Heart left ventricle (tissue), 16 donors: ENCODE results near the gene TMEM92. TPM values are rescaled to one million over a fixed set of nuclear protein-coding genes. Genes with fewer than 3 reads are reported as not detected.

Experiments
- ATAC-seq, 4 donors: fragments of 200-7000 bp; cut with Tn5 transposase; one replicate each; pipeline ENCODE4 v1.9.1; 2020 to 2022; ENCODE audit warnings: moderate library complexity in 4 of 4, mild to moderate bottlenecking in 3 of 4, moderate number of reproducible peaks in 1 of 4
- DNase-seq, 5 donors: peaks; one replicate each; pipeline ENCODE4 v3.0.0-alpha.2; 2020
- H3K27ac ChIP-seq, 12 donors: fragments of 200-600 bp; sonication (generic) in 4 of 12; one replicate each; pipeline versions ENCODE4 v1.5.0 to v1.8.0; 2016 to 2022; ENCODE audit warnings: mild to moderate bottlenecking in 2 of 12
- H3K27me3 ChIP-seq, 9 donors: fragments of 200-600 bp; sonication (generic) in 2 of 9; one replicate each; pipeline versions ENCODE4 v1.5.1 to v1.8.0; 2016 to 2022; ENCODE audit warnings: mild to moderate bottlenecking in 3 of 9
- H3K36me3 ChIP-seq, 9 donors: fragments of 200-600 bp; sonication (generic) in 2 of 9; one replicate each; pipeline versions ENCODE4 v1.5.0 to v1.8.0; 2018 to 2022; ENCODE audit warnings: mild to moderate bottlenecking in 2 of 9
- H3K4me1 ChIP-seq, 12 donors: fragments of 200-600 bp; sonication (generic) in 4 of 12; one replicate each; pipeline versions ENCODE4 v1.5.0 to v1.8.0; 2016 to 2022; ENCODE audit warnings: mild to moderate bottlenecking in 3 of 12
- H3K4me3 ChIP-seq, 12 donors: fragments of 200-600 bp; sonication (generic) in 4 of 12; one replicate each; pipeline versions ENCODE4 v1.5.0 to v1.8.0; 2017 to 2022; ENCODE audit warnings: mild to moderate bottlenecking in 9 of 12, moderate library complexity in 4 of 12
- H3K9me3 ChIP-seq, 12 donors: fragments of 200-600 bp; sonication (generic) in 4 of 12; one replicate each; pipeline versions ENCODE4 v1.5.0 to v1.8.0; 2016 to 2022; ENCODE audit warnings: mild to moderate bottlenecking in 1 of 12
- CTCF ChIP-seq, 12 donors: fragments of 200-600 bp; sonication (generic) in 4 of 12; IDR thresholded peaks; one replicate each; pipeline versions ENCODE4 v1.5.0 to v1.8.0; 2018 to 2022; ENCODE audit warnings: antibody characterized with exemption in 12 of 12, mild to moderate bottlenecking in 5 of 12
- POLR2A ChIP-seq, 2 donors: fragments of 450-650 bp; IDR thresholded peaks; one replicate each; pipeline ENCODE4 v1.6.1; 2017; ENCODE audit warnings: antibody characterized with exemption in 2 of 2, mild to moderate bottlenecking in 2 of 2, moderate library complexity in 2 of 2
- WGBS, 4 donors: extraction: QIAGEN DNeasy Blood & Tissue Kit in 2 of 4; methylation state at CpG; one replicate each; pipeline versions ENCODE4 v1.1.5 to v1.1.7; 2013 to 2018; 5-methylcytosine and 5-hydroxymethylcytosine counted together
- intact Hi-C, 10 donors: fragments of 100-400 bp; cut with DNase I; formaldehyde crosslinking; loops; one replicate each; pipeline versions ENCODE4 v1.11.1 to v1.14.2; 2022
- polyA plus RNA-seq, 2 donors: library from polyadenylated mRNA; stranded (reverse); fragments of 200-250 nt; gene quantifications; one replicate each; pipeline ENCODE4 v1.2.3, GENCODE V29; 2013
- total RNA-seq, 9 donors: library from RNA; depleted of rRNA in 2 of 9; stranded (reverse); fragments of >200 nt in 2 of 9; fragmentation: NEBNext Ultra II Directional in 3 of 9; extraction: Animal tissue kit (Norgen Biotek cat#: 25700) in 3 of 9; gene quantifications; one replicate each; pipeline versions ENCODE4 v1.1.0 to v1.2.4, GENCODE V29; 2016 to 2023
- donor health status: ischemic (EF 13 %, LVEDD 7.1; RV severe dilation, severe dysfunction).
- donor health status: healthy with polysubstance abuse.
- donor health status: DM: no; HTN: yes; CAD: no.
- donor health status: DM: no; HTN: no; CAD: no.
- donor health status: ischemic (EF 25% LVEDD 6.9; RV normal size, moderate dysfunction).
- donor health status: ischemic (EF 25% LVEDD 5.7; RV mildly dilated, moderate dysfunction).
- donor health status: healthy.
- donor health status: DM: yes; HTN: yes; CAD: no.
- donor health status: ischemic (EF 35%, LVEDD 5.7; RV mildly dilated, moderate dysfunction).
- donor health status: nonischemic (EF 11% LVEDD 7.7; RV severe dilation, severe dysfunction).
- donor health status: DM: yes; HTN: yes; CAD: no.
- donor health status: PGD.
- donor health status: ischemic (EF 29% LVEDD 5.4; RV normal size, mild dysfunction).
- donor health status: nonischemic (EF 23%, LVEDD 6.1; RV moderate dilation, normal function).

TMEM92 gene
- total and polyA plus RNA-seq, 11 donors, result 0.11 TPM; not detected in 10

- no peak overlapping the region for H3K27ac ChIP-seq
- no peak overlapping the region for H3K4me3 ChIP-seq
- DNase-seq, result no peak
- peak in 1 of 4 donors; percentile 33 for ATAC-seq
- peaks cover 0 to 4% (median 0%) of the 10 kb centered on the region in 12 donors for H3K4me1 ChIP-seq
- no peaks in the 10 kb centered on the region for H3K36me3 ChIP-seq
- TF ChIP-seq POLR2A (IDR thresholded peaks at IDR 0.05) (no peak), CTCF (IDR thresholded peaks at IDR 0.05) (no peak)
- H3K9me3 ChIP-seq, result no peaks in the 10 kb centered on the region
- WGBS, 4 donors, result 80 to 94% (median 85%) methylated on average over 3 of the region's 3 CpGs
- no peaks in the 10 kb centered on the region for H3K27me3 ChIP-seq
- intact Hi-C loops, result no loop called here
These were observed 55.5 kb downstream of the TMEM92 start for GRCh38 chr17:50329716-50330115.

GRCh38 chr17:50330151-50330775, 56.0 kb downstream of the TMEM92 start:
- H3K9me3 ChIP-seq, result no peaks in the 10 kb centered on the region
- no peaks in the 10 kb centered on the region for H3K36me3 ChIP-seq
- DNase-seq (no peak), ATAC-seq (no peak)
- H3K27ac ChIP-seq, result no peak overlapping the region
- TF ChIP-seq POLR2A (IDR thresholded peaks at IDR 0.05), result no peak
- TF ChIP-seq CTCF (IDR thresholded peaks at IDR 0.05), result no peak
- WGBS, 4 donors, result 80 to 84% (median 80%) methylated on average over 11 of the region's 11 CpGs
- no peaks in the 10 kb centered on the region for H3K27me3 ChIP-seq
- no peak overlapping the region for H3K4me3 ChIP-seq
- peaks cover 0 to 4% (median 0%) of the 10 kb centered on the region in 12 donors for H3K4me1 ChIP-seq
- intact Hi-C loops, result no loop called here

Other genes starting within 250 kb of the TMEM92 start
- gene ITGA3, start 218.4 kb upstream of the TMEM92 start, total RNA-seq, result 10 to 100 TPM; 18.4 to 71.2 (median 23.6) TPM
- 10 to 100 TPM; 16.8 to 72.9 TPM for gene ITGA3, start 218.4 kb upstream of the TMEM92 start, polyA plus RNA-seq
- 100 to 1,000 TPM; 142 to 490 (median 200) TPM for gene PDK2, start 179.1 kb upstream of the TMEM92 start, total RNA-seq
- gene PDK2, start 179.1 kb upstream of the TMEM92 start, polyA plus RNA-seq, result 100 to 1,000 TPM; 125 to 173 TPM
- gene SAMD14, start 144.3 kb upstream of the TMEM92 start, total RNA-seq, result 1 to 10 TPM in 7 of 9 donors, under 1 TPM in 2; 0.44 to 3.9 (median 1.2) TPM
- gene SAMD14, start 144.3 kb upstream of the TMEM92 start, polyA plus RNA-seq, result 1 to 10 TPM in 1 of 2 donors, under 1 TPM in 1; 0.72 to 2.8 TPM
- 10 to 100 TPM; 17.0 to 55.9 (median 31.3) TPM for gene PPP1R9B, start 123.8 kb upstream of the TMEM92 start, total RNA-seq
- gene PPP1R9B, start 123.8 kb upstream of the TMEM92 start, polyA plus RNA-seq, result 10 to 100 TPM; 30.4 to 33.4 TPM
- gene SGCA, start 108.5 kb upstream of the TMEM92 start, total RNA-seq, result 100 to 1,000 TPM; 110 to 224 (median 151) TPM
- 100 to 1,000 TPM in 1 of 2 donors, 10 to 100 TPM in 1; 96.5 to 225 TPM for gene SGCA, start 108.5 kb upstream of the TMEM92 start, polyA plus RNA-seq
- 100 to 1,000 TPM in 3 of 9 donors, 10 to 100 TPM in 6; 10.2 to 897 (median 55.4) TPM for gene COL1A1, start 72.8 kb upstream of the TMEM92 start, total RNA-seq
- 100 to 1,000 TPM in 1 of 2 donors, 10 to 100 TPM in 1; 17.2 to 109 TPM for gene COL1A1, start 72.8 kb upstream of the TMEM92 start, polyA plus RNA-seq
- gene XYLT2, start 71.7 kb downstream of the TMEM92 start, total RNA-seq, result 10 to 100 TPM; 11.3 to 19.2 (median 13.9) TPM
- gene XYLT2, start 71.7 kb downstream of the TMEM92 start, polyA plus RNA-seq, result 1 to 10 TPM; 9.5 to 9.9 TPM
- gene MRPL27, start 98.7 kb downstream of the TMEM92 start, total RNA-seq, result 10 to 100 TPM; 52.9 to 91.6 (median 65.3) TPM
- 100 to 1,000 TPM; 190 to 243 TPM for gene MRPL27, start 98.7 kb downstream of the TMEM92 start, polyA plus RNA-seq
- 1 to 10 TPM in 1 of 9 donors, under 1 TPM in 2, not detected in 6; 0.70 to 3.4 (median 0.75) TPM for gene EME1, start 98.8 kb downstream of the TMEM92 start, total RNA-seq
- under 1 TPM; 0.22 to 0.72 TPM for gene EME1, start 98.8 kb downstream of the TMEM92 start, polyA plus RNA-seq
- 10 to 100 TPM; 19.6 to 50.9 (median 28.6) TPM for gene LRRC59, start 123.1 kb downstream of the TMEM92 start, total RNA-seq
- 100 to 1,000 TPM in 1 of 2 donors, 10 to 100 TPM in 1; 13.7 to 150 TPM for gene LRRC59, start 123.1 kb downstream of the TMEM92 start, polyA plus RNA-seq
- 10 to 100 TPM in 8 of 9 donors, 1 to 10 TPM in 1; 7.3 to 31.6 (median 17.4) TPM for gene ACSF2, start 151.8 kb downstream of the TMEM92 start, total RNA-seq
- gene ACSF2, start 151.8 kb downstream of the TMEM92 start, polyA plus RNA-seq, result 10 to 100 TPM in 1 of 2 donors, 1 to 10 TPM in 1; 6.5 to 20.0 TPM
- gene CHAD, start 194.4 kb downstream of the TMEM92 start, total RNA-seq, result under 1 TPM in 2 of 9 donors, not detected in 7; 0.15 to 0.27 TPM
- gene CHAD, start 194.4 kb downstream of the TMEM92 start, polyA plus RNA-seq, result under 1 TPM in 1 of 2 donors, not detected in 1; 0.15 TPM
- gene RSAD1, start 204.4 kb downstream of the TMEM92 start, total RNA-seq, result 10 to 100 TPM; 30.9 to 50.0 (median 42.8) TPM
- gene RSAD1, start 204.4 kb downstream of the TMEM92 start, polyA plus RNA-seq, result 10 to 100 TPM; 36.2 to 43.7 TPM
- gene MYCBPAP, start 234.0 kb downstream of the TMEM92 start, total RNA-seq, result 1 to 10 TPM in 2 of 9 donors, under 1 TPM in 6, not detected in 1; 0.42 to 2.4 (median 0.83) TPM
- under 1 TPM; 0.29 to 0.46 TPM for gene MYCBPAP, start 234.0 kb downstream of the TMEM92 start, polyA plus RNA-seq